Measurements from ENCODE around the gene EHD4. TPM values are rescaled to one million over a fixed set of nuclear protein-coding genes. Genes with fewer than 3 reads are reported as not detected.

EHD4 gene
- polyA plus RNA-seq, 1 donor (not counting 4 experiments of a cell fraction or from before 2014, with no cell fraction given), result 31.5 TPM

GRCh38 chr15:41884458-41884857 is 87.9 kb downstream of the EHD4 start:
- DNase-seq (ENCODE audit: low read depth, low spot score) (no peak), FAIRE-seq (no peak)
- Histone ChIP-seq H3K9ac (ENCODE audit: control insufficient read depth, extremely low read depth, insufficient read depth, low read length) (no peak overlapping the region), H4K20me1 (ENCODE audit: control insufficient read depth, extremely low read depth, insufficient read depth, low read length) (no peaks in the 10 kb centered on the region), H3K4me3 (ENCODE audit: control insufficient read depth in 2 of 3, extremely low read depth in 1 of 3, insufficient read depth in 2 of 3, low read depth in 1 of 3, low read length in 3 of 3) (no peak overlapping the region), H3K9me1 (ENCODE audit: control insufficient read depth, extremely low read depth, insufficient read depth, low read length) (no peaks in the 10 kb centered on the region), H2AFZ (ENCODE audit: control insufficient read depth, low read length) (no peak overlapping the region), H3K27ac (ENCODE audit: control insufficient read depth, insufficient read depth, low read length) (no peak overlapping the region), H3K9me3 (ENCODE audit: control insufficient read depth, low read depth, low read length) (no peaks in the 10 kb centered on the region), H3K27me3 (ENCODE audit: control insufficient read depth, extremely low read depth, insufficient read depth, low read length) (peaks cover 13% of the 10 kb centered on the region), H3K4me1 (ENCODE audit: control insufficient read depth, extremely low read depth, insufficient read depth, low read length) (peaks cover 7% of the 10 kb centered on the region), H3K36me3 (ENCODE audit: control insufficient read depth in 2 of 2, extremely low read depth in 1 of 2, insufficient read depth in 2 of 2, low read length in 2 of 2) (no peaks in the 10 kb centered on the region), H3K79me2 (ENCODE audit: control insufficient read depth, insufficient read depth, low read length) (no peaks in the 10 kb centered on the region), H3K4me2 (ENCODE audit: control insufficient read depth, extremely low read depth, insufficient read depth, low read depth, low read length) (no peak overlapping the region)
- dilution Hi-C loops (cut with MboI; ENCODE audit: extremely low pct_ligation_motif_present, low sequenced_read_pairs), result no loop called here
- no peak for TF ChIP-seq EZH2 (IDR thresholded peaks at IDR 0.05; ENCODE audit: low read length)
- TF ChIP-seq, protein P1, sequence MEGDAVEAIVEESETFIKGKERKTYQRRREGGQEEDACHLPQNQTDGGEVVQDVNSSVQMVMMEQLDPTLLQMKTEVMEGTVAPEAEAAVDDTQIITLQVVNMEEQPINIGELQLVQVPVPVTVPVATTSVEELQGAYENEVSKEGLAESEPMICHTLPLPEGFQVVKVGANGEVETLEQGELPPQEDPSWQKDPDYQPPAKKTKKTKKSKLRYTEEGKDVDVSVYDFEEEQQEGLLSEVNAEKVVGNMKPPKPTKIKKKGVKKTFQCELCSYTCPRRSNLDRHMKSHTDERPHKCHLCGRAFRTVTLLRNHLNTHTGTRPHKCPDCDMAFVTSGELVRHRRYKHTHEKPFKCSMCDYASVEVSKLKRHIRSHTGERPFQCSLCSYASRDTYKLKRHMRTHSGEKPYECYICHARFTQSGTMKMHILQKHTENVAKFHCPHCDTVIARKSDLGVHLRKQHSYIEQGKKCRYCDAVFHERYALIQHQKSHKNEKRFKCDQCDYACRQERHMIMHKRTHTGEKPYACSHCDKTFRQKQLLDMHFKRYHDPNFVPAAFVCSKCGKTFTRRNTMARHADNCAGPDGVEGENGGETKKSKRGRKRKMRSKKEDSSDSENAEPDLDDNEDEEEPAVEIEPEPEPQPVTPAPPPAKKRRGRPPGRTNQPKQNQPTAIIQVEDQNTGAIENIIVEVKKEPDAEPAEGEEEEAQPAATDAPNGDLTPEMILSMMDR (optimal IDR thresholded peaks at IDR 0.05 in 1 of 3, IDR thresholded peaks at IDR 0.05 in 1 of 3, conservative IDR thresholded peaks at IDR 0.05 in 1 of 3; ENCODE audit: extremely low read depth in 1 of 3, insufficient read depth in 2 of 3, low read length in 3 of 3), result no peak

- Histone ChIP-seq H3K9ac (ENCODE audit: control insufficient read depth, extremely low read depth, insufficient read depth, low read length) (no peak overlapping the region), H3K4me3 (ENCODE audit: control insufficient read depth in 2 of 3, extremely low read depth in 1 of 3, insufficient read depth in 2 of 3, low read depth in 1 of 3, low read length in 3 of 3) (no peak overlapping the region), H3K27ac (ENCODE audit: control insufficient read depth, insufficient read depth, low read length) (no peak overlapping the region), H3K9me1 (ENCODE audit: control insufficient read depth, extremely low read depth, insufficient read depth, low read length) (no peaks in the 10 kb centered on the region), H2AFZ (ENCODE audit: control insufficient read depth, low read length) (no peak overlapping the region), H3K79me2 (ENCODE audit: control insufficient read depth, insufficient read depth, low read length) (no peaks in the 10 kb centered on the region), H3K36me3 (ENCODE audit: control insufficient read depth in 2 of 2, extremely low read depth in 1 of 2, insufficient read depth in 2 of 2, low read length in 2 of 2) (no peaks in the 10 kb centered on the region), H3K4me1 (ENCODE audit: control insufficient read depth, extremely low read depth, insufficient read depth, low read length) (peaks cover 7% of the 10 kb centered on the region), H3K27me3 (ENCODE audit: control insufficient read depth, extremely low read depth, insufficient read depth, low read length) (peaks cover 13% of the 10 kb centered on the region), H4K20me1 (ENCODE audit: control insufficient read depth, extremely low read depth, insufficient read depth, low read length) (no peaks in the 10 kb centered on the region), H3K9me3 (ENCODE audit: control insufficient read depth, low read depth, low read length) (no peaks in the 10 kb centered on the region), H3K4me2 (ENCODE audit: control insufficient read depth, extremely low read depth, insufficient read depth, low read depth, low read length) (no peak overlapping the region)
- no peak for DNase-seq (ENCODE audit: low read depth, low spot score)
- dilution Hi-C loops (cut with MboI; ENCODE audit: extremely low pct_ligation_motif_present, low sequenced_read_pairs), result no loop called here
- FAIRE-seq, result no peak
- TF ChIP-seq, protein P1 (optimal IDR thresholded peaks at IDR 0.05 in 1 of 3, IDR thresholded peaks at IDR 0.05 in 1 of 3, conservative IDR thresholded peaks at IDR 0.05 in 1 of 3; ENCODE audit: extremely low read depth in 1 of 3, insufficient read depth in 2 of 3, low read length in 3 of 3), result no peak
- no peak for TF ChIP-seq EZH2 (IDR thresholded peaks at IDR 0.05; ENCODE audit: low read length)
Measured at GRCh38 chr15:41883484-41883825, 88.9 kb downstream of the EHD4 start.
